A673 (cell line): Measurements from ENCODE around the gene PUDP. TPM values are rescaled to one million over a fixed set of nuclear protein-coding genes. Genes with fewer than 3 reads are reported as not detected.
A peak's percentile ranks its signal among the peaks of the same experiment; 100 is the strongest.

Experiments
- BruUV-seq: library from RNA; stranded (reverse); fragments of 400-500 nt; replicated peaks from 2 replicates; lab custom pipeline; 2021; lab: Mats Ljungman, UMichigan
- CTCF ChIA-PET: fragments of 300-600 bp; sonication (Branson Sonifier 250); formaldehyde crosslinking; loops from one replicate; lab custom pipeline; 2022; ENCODE audit warnings: antibody characterized with exemption; lab: Charles Lee
- POLR2A ChIA-PET: fragments of 300-600 bp; sonication (Branson Sonifier 250); formaldehyde crosslinking; loops from one replicate; lab custom pipeline; 2022; ENCODE audit warnings: antibody characterized with exemption; ENCODE audit not compliant: low non-redundant PET; lab: Charles Lee
- DNase-seq: peaks from one replicate; pipeline ENCODE4 v3.0.0-alpha.2; 2015; ENCODE audit warnings: low spot score
- H3K27ac ChIP-seq: fragments of 200-600 bp; sonication (generic); 2 replicates; pipeline ENCODE4 v1.5.1; 2016; ENCODE audit warnings: mixed run types, low read depth, mild to moderate bottlenecking, mixed read lengths, antibody characterized with exemption, low read length; ENCODE audit not compliant: poor library complexity, severe bottlenecking
- H3K27me3 ChIP-seq: fragments of 200-600 bp; sonication (generic); replicated peaks from 2 replicates; pipeline ENCODE4 v1.6.1; 2017; ENCODE audit warnings: mixed run types, low read depth, mild to moderate bottlenecking, mixed read lengths, antibody characterized with exemption, low read length; ENCODE audit not compliant: insufficient read depth, poor library complexity
- H3K36me3 ChIP-seq: fragments of 200-600 bp; sonication (generic); 2 replicates; pipeline ENCODE4 v1.6.1; 2016; ENCODE audit warnings: mixed run types, mild to moderate bottlenecking, mixed read lengths, antibody characterized with exemption, low read length; ENCODE audit not compliant: insufficient read depth, poor library complexity, severe bottlenecking
- H3K4me1 ChIP-seq: fragments of 200-600 bp; sonication (generic); 2 replicates; pipeline ENCODE4 v1.6.1; 2017; ENCODE audit warnings: mixed run types, mild to moderate bottlenecking, mixed read lengths, antibody characterized with exemption, low read length; ENCODE audit not compliant: insufficient read depth, poor library complexity, severe bottlenecking
- H3K4me3 ChIP-seq: fragments of 200-600 bp; sonication (generic); 2 replicates; pipeline ENCODE4 v1.5.1; 2016; ENCODE audit warnings: low read depth, mixed run types, mild to moderate bottlenecking, mixed read lengths, low read length; ENCODE audit not compliant: poor library complexity, severe bottlenecking
- H3K9me3 ChIP-seq: fragments of 200-600 bp; sonication (generic); 2 replicates; pipeline ENCODE4 v1.6.1; 2016; ENCODE audit warnings: mixed run types, low read depth, mild to moderate bottlenecking, mixed read lengths, antibody characterized with exemption, low read length; ENCODE audit not compliant: poor library complexity, severe bottlenecking
- EZH2 ChIP-seq: fragments of 200-600 bp; sonication (generic); IDR thresholded peaks from 2 replicates; pipeline ENCODE4 v1.6.1; 2017; ENCODE audit warnings: borderline replicate concordance, low read depth, mild to moderate bottlenecking, mixed read lengths, antibody characterized with exemption, low read length; ENCODE audit not compliant: poor library complexity, severe bottlenecking
- intact Hi-C: fragments of 100-400 bp; cut with micrococcal nuclease; formaldehyde crosslinking; loops from one replicate; pipeline ENCODE4 v1.10.0; 2022; ENCODE audit not compliant: unreplicated experiment
- total RNA-seq: library from RNA; stranded (reverse); gene quantifications from 2 replicates; pipeline ENCODE4 v1.2.3, GENCODE V29; 2021
- TF ChIP-seq, protein P1 (sequence below): fragments of 300-800, 200-600 bp; sonication (generic); conservative IDR thresholded peaks from 2 replicates; pipeline ENCODE4 v1.5.1; 2017; ENCODE audit warnings: low read depth, mild to moderate bottlenecking, antibody characterized with exemption, low read length, moderate library complexity, mixed read lengths

PUDP gene
- total RNA-seq, 1 experiment from 2014 or later = 17.6 TPM

- no peak for TF ChIP-seq EZH2
- TF ChIP-seq, protein P1, sequence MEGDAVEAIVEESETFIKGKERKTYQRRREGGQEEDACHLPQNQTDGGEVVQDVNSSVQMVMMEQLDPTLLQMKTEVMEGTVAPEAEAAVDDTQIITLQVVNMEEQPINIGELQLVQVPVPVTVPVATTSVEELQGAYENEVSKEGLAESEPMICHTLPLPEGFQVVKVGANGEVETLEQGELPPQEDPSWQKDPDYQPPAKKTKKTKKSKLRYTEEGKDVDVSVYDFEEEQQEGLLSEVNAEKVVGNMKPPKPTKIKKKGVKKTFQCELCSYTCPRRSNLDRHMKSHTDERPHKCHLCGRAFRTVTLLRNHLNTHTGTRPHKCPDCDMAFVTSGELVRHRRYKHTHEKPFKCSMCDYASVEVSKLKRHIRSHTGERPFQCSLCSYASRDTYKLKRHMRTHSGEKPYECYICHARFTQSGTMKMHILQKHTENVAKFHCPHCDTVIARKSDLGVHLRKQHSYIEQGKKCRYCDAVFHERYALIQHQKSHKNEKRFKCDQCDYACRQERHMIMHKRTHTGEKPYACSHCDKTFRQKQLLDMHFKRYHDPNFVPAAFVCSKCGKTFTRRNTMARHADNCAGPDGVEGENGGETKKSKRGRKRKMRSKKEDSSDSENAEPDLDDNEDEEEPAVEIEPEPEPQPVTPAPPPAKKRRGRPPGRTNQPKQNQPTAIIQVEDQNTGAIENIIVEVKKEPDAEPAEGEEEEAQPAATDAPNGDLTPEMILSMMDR = no peak
- intact Hi-C loops = loop anchor here (5.0 kb wide), 1 partner anchor 792 kb away; the partner anchor contains the start of gene PNPLA4
- Histone ChIP-seq H3K4me3 (no peak overlapping the region), H3K36me3 (no peaks in the 10 kb centered on the region), H3K27ac (no peak overlapping the region), H3K9me3 (no peaks in the 10 kb centered on the region), H3K27me3 (no peaks in the 10 kb centered on the region), H3K4me1 (peaks cover 7% of the 10 kb centered on the region)
- no TSS peak for BruUV-seq
- no peak for DNase-seq
- CTCF ChIA-PET = no interaction called here
- POLR2A ChIA-PET = no interaction called here
Observed at GRCh38 chrX:7134981-7135380, 13.0 kb downstream of the PUDP start.

GRCh38 chrX:7133050-7133440 lies 14.9 kb downstream of the PUDP start:
- Histone ChIP-seq H3K4me3 (no peak overlapping the region), H3K4me1 (peaks cover 7% of the 10 kb centered on the region), H3K9me3 (no peaks in the 10 kb centered on the region), H3K27me3 (no peaks in the 10 kb centered on the region), H3K27ac (no peak overlapping the region), H3K36me3 (no peaks in the 10 kb centered on the region)
- no peak for TF ChIP-seq EZH2
- TF ChIP-seq, protein P1 = no peak
- ChIA-PET POLR2A (no interaction called here), CTCF (no interaction called here)
- no peak for DNase-seq
- no TSS peak for BruUV-seq
- intact Hi-C loops = loop anchor here (5.0 kb wide), 1 partner anchor 794 kb away; the partner anchor contains the start of gene PNPLA4

GRCh38 chrX:7132335-7133049 lies 15.5 kb downstream of the PUDP start:
- peak; percentile 65 for DNase-seq
- no peaks in the 10 kb centered on the region for H3K9me3 ChIP-seq
- no peak for TF ChIP-seq EZH2
- TF ChIP-seq, protein P1 = peak; percentile 60
- no peak overlapping the region for H3K27ac ChIP-seq
- ChIA-PET CTCF (no interaction called here), POLR2A (no interaction called here)
- no peaks in the 10 kb centered on the region for H3K36me3 ChIP-seq
- peaks cover 7% of the 10 kb centered on the region for H3K4me1 ChIP-seq
- intact Hi-C loops = loop anchor here (5.0 kb wide), 1 partner anchor 795 kb away; the partner anchor contains the start of gene PNPLA4
- no peaks in the 10 kb centered on the region for H3K27me3 ChIP-seq
- BruUV-seq = no TSS peak
- no peak overlapping the region for H3K4me3 ChIP-seq
